Thoracic aorta endothelial cell (primary cell): ENCODE measurements around the gene KMT5B. TPM values are rescaled to one million over a fixed set of nuclear protein-coding genes. Genes with fewer than 3 reads are reported as not detected.

Source experiments
- total RNA-seq: library from RNA; depleted of rRNA; stranded (reverse); fragments of >200 nt; gene quantifications from 2 replicates; pipeline ENCODE4 v1.2.3, GENCODE V29; 2012

The KMT5B gene
- total RNA-seq, result 29.5 and 38.6 TPM in 2 replicates

GRCh38 chr11:68213135-68213515, at the start of gene KMT5B:
TSS of gene KMT5B (minus strand) at chr11:68213296. CDS start at chr11:68190076, 23,220 bp downstream.

GRCh38 chr11:68121067-68121899, 91.8 kb downstream of the KMT5B start, which contains the start of gene CHKA:
TSS of gene CHKA (minus strand) at chr11:68121388. CDS start at chr11:68121177, 211 bp downstream.

Other genes with a start within 250 kb of the KMT5B start
- 9.3 and 10.8 TPM in 2 replicates for gene UNC93B1, start 209.2 kb downstream of the KMT5B start, total RNA-seq
- 0.13 and 0.22 TPM in 2 replicates for gene ALDH3B1, start 203.0 kb downstream of the KMT5B start, total RNA-seq
- gene NDUFS8, start 182.6 kb downstream of the KMT5B start, total RNA-seq, result 56.9 and 62.1 TPM in 2 replicates
- gene TCIRG1, start 174.3 kb downstream of the KMT5B start, total RNA-seq, result 67.0 and 79.8 TPM in 2 replicates
- 16.6 and 19.2 TPM in 2 replicates for gene CHKA, start 91.9 kb downstream of the KMT5B start, total RNA-seq
- gene C11orf24, start 58.7 kb upstream of the KMT5B start, total RNA-seq, result 11.8 and 16.4 TPM in 2 replicates
- gene LRP5, start 99.3 kb upstream of the KMT5B start, total RNA-seq, result 21.1 and 29.0 TPM in 2 replicates
- gene PPP6R3, start 247.5 kb upstream of the KMT5B start, total RNA-seq, result 206 and 229 TPM in 2 replicates